Breast epithelium (tissue), 3 donors: Measurements from ENCODE around the gene KCNJ10.

ENCODE experiments used
- CTCF ChIP-seq, 3 donors: fragments of 450-650 bp; IDR thresholded peaks; one replicate each; pipeline ENCODE4 v1.5.1; 2016 to 2017; ENCODE audit warnings: antibody characterized with exemption in 3 of 3, mild to moderate bottlenecking in 3 of 3, moderate library complexity in 3 of 3
- POLR2AphosphoS5 ChIP-seq, 3 donors: sonication (generic); formaldehyde crosslinking; IDR thresholded peaks; one replicate each; pipeline ENCODE4 v1.6.1; 2017; ENCODE audit warnings: antibody characterized with exemption in 3 of 3

GRCh38 chr1:159980076-159980475 lies 89.9 kb downstream of the KCNJ10 start:
- TF ChIP-seq CTCF (IDR thresholded peaks at IDR 0.05) (no peak), POLR2AphosphoS5 (IDR thresholded peaks at IDR 0.05) (no peak)
